ENCODE data around the gene HSPH1. TPM values are rescaled to one million over a fixed set of nuclear protein-coding genes. Genes with fewer than 3 reads are reported as not detected.

HSPH1 gene
- polyA plus RNA-seq, 1 donor (not counting 4 experiments of a cell fraction or from before 2014, with no cell fraction given): 111 TPM

GRCh38 chr13:31107109-31107508 lies 54.6 kb downstream of the HSPH1 start:
- Histone ChIP-seq H3K9ac (ENCODE audit: control insufficient read depth, extremely low read depth, insufficient read depth, low read length) (no peak overlapping the region), H3K9me3 (ENCODE audit: control insufficient read depth, low read depth, low read length) (no peaks in the 10 kb centered on the region), H3K4me3 (ENCODE audit: control insufficient read depth in 2 of 3, extremely low read depth in 1 of 3, insufficient read depth in 2 of 3, low read depth in 1 of 3, low read length in 3 of 3) (no peak overlapping the region), H3K4me2 (ENCODE audit: control insufficient read depth, extremely low read depth, insufficient read depth, low read depth, low read length) (no peak overlapping the region), H3K36me3 (ENCODE audit: control insufficient read depth in 2 of 2, extremely low read depth in 1 of 2, insufficient read depth in 2 of 2, low read length in 2 of 2) (no peaks in the 10 kb centered on the region), H3K79me2 (ENCODE audit: control insufficient read depth, insufficient read depth, low read length) (no peaks in the 10 kb centered on the region), H4K20me1 (ENCODE audit: control insufficient read depth, extremely low read depth, insufficient read depth, low read length) (no peaks in the 10 kb centered on the region), H3K27ac (ENCODE audit: control insufficient read depth, insufficient read depth, low read length) (no peak overlapping the region), H3K4me1 (ENCODE audit: control insufficient read depth, extremely low read depth, insufficient read depth, low read length) (no peaks in the 10 kb centered on the region), H2AFZ (ENCODE audit: control insufficient read depth, low read length) (no peak overlapping the region), H3K9me1 (ENCODE audit: control insufficient read depth, extremely low read depth, insufficient read depth, low read length) (no peaks in the 10 kb centered on the region), H3K27me3 (ENCODE audit: control insufficient read depth, extremely low read depth, insufficient read depth, low read length) (no peaks in the 10 kb centered on the region)
- FAIRE-seq (no peak), DNase-seq (ENCODE audit: low read depth, low spot score) (no peak)
- dilution Hi-C loops (cut with MboI; ENCODE audit: extremely low pct_ligation_motif_present, low sequenced_read_pairs): no loop called here
- TF ChIP-seq CTCF (optimal IDR thresholded peaks at IDR 0.05 in 1 of 3, IDR thresholded peaks at IDR 0.05 in 1 of 3, conservative IDR thresholded peaks at IDR 0.05 in 1 of 3; ENCODE audit: extremely low read depth in 1 of 3, insufficient read depth in 2 of 3, low read length in 3 of 3) (no peak), EZH2 (IDR thresholded peaks at IDR 0.05; ENCODE audit: low read length) (no peak)

DNA sequence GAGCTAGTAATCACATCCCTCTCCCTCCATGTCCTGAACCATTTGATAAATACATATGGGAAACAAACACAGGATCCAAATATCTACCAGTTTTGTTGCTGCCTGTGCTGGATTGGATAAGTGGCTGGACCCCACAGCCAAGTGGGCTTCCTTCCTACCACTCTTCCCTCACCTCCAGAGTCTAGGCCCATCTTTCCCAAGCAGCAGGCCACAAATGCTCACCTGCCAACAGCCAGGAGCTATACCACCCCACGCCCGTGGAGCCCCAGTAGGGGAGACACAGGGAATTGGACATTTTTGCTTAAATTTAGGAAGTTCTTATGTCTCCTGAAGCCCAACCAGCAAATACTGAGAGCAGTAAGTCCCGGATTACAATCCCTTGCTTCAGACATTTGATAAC lies 55.8 kb downstream of the HSPH1 start:
- H3K79me2 ChIP-seq (ENCODE audit: control insufficient read depth, insufficient read depth, low read length): no peaks in the 10 kb centered on the region
- H3K4me2 ChIP-seq (ENCODE audit: control insufficient read depth, extremely low read depth, insufficient read depth, low read depth, low read length): no peak overlapping the region
- no peaks in the 10 kb centered on the region for H3K36me3 ChIP-seq (ENCODE audit: control insufficient read depth in 2 of 2, extremely low read depth in 1 of 2, insufficient read depth in 2 of 2, low read length in 2 of 2)
- no peaks in the 10 kb centered on the region for H3K4me1 ChIP-seq (ENCODE audit: control insufficient read depth, extremely low read depth, insufficient read depth, low read length)
- no peak overlapping the region for H3K4me3 ChIP-seq (ENCODE audit: control insufficient read depth in 2 of 3, extremely low read depth in 1 of 3, insufficient read depth in 2 of 3, low read depth in 1 of 3, low read length in 3 of 3)
- H3K27me3 ChIP-seq (ENCODE audit: control insufficient read depth, extremely low read depth, insufficient read depth, low read length): no peaks in the 10 kb centered on the region
- TF ChIP-seq EZH2 (IDR thresholded peaks at IDR 0.05; ENCODE audit: low read length): no peak
- TF ChIP-seq CTCF (optimal IDR thresholded peaks at IDR 0.05 in 1 of 3, IDR thresholded peaks at IDR 0.05 in 1 of 3, conservative IDR thresholded peaks at IDR 0.05 in 1 of 3; ENCODE audit: extremely low read depth in 1 of 3, insufficient read depth in 2 of 3, low read length in 3 of 3): no peak
- H3K9ac ChIP-seq (ENCODE audit: control insufficient read depth, extremely low read depth, insufficient read depth, low read length): no peak overlapping the region
- FAIRE-seq (no peak), DNase-seq (ENCODE audit: low read depth, low spot score) (no peak)
- H3K9me3 ChIP-seq (ENCODE audit: control insufficient read depth, low read depth, low read length): no peaks in the 10 kb centered on the region
- H2AFZ ChIP-seq (ENCODE audit: control insufficient read depth, low read length): no peak overlapping the region
- dilution Hi-C loops (cut with MboI; ENCODE audit: extremely low pct_ligation_motif_present, low sequenced_read_pairs): no loop called here
- no peaks in the 10 kb centered on the region for H4K20me1 ChIP-seq (ENCODE audit: control insufficient read depth, extremely low read depth, insufficient read depth, low read length)
- no peak overlapping the region for H3K27ac ChIP-seq (ENCODE audit: control insufficient read depth, insufficient read depth, low read length)
- no peaks in the 10 kb centered on the region for H3K9me1 ChIP-seq (ENCODE audit: control insufficient read depth, extremely low read depth, insufficient read depth, low read length)
